A549 treated with Mapracorat at 1 μM for 4 hours (cell line): ENCODE results near the gene HSBP1. TPM values are rescaled to one million over a fixed set of nuclear protein-coding genes. Genes with fewer than 3 reads are reported as not detected.

Source experiments
- total RNA-seq: library from RNA; stranded (reverse); fragments of 200-300 nt; extraction: Qiagen RNA extraction; gene quantifications from 5 replicates; pipeline ENCODE4 v1.2.3, GENCODE V29; 2022

HSBP1 gene
- total RNA-seq, result 141 to 212 TPM (median 190 TPM) in 5 replicates

GRCh38 chr16:83807710-83808572 lies at the start of gene HSBP1:
Gene HSBP1 (plus strand): TSS chr16:83807978. CDS start chr16:83808077, 99 bp downstream.

Other genes with a start within 250 kb of the HSBP1 start
- 1.1 to 2.3 TPM (median 2.0 TPM) in 5 replicates for gene MLYCD, start 91.1 kb downstream of the HSBP1 start, total RNA-seq
- 17.1 to 33.8 TPM (median 18.6 TPM) in 5 replicates for gene OSGIN1, start 145.3 kb downstream of the HSBP1 start, total RNA-seq
- 1.4 to 3.3 TPM (median 2.4 TPM) in 5 replicates for gene NECAB2, start 160.3 kb downstream of the HSBP1 start, total RNA-seq
- gene SLC38A8, start 234.8 kb downstream of the HSBP1 start, total RNA-seq, result not detected in 5 replicates